Neural crest cell (in vitro differentiated cells): ENCODE measurements around the gene EML1. TPM values are rescaled to one million over a fixed set of nuclear protein-coding genes. Genes with fewer than 3 reads are reported as not detected.

Source experiments
- DNase-seq: peaks from one replicate; pipeline ENCODE4 v3.0.0; 2021; ENCODE audit warnings: low read depth, mixed read lengths, low spot score
- H3K27ac Mint-ChIP-seq: one replicate; pipeline ENCODE4 v1.8.0; 2021; ENCODE audit warnings: mild to moderate bottlenecking, mixed read lengths; ENCODE audit not compliant: unreplicated experiment
- H3K27me3 Mint-ChIP-seq: 2 replicates; pipeline ENCODE4 v1.8.0; 2021; ENCODE audit warnings: low read depth, mild to moderate bottlenecking, mixed read lengths
- H3K36me3 Mint-ChIP-seq: 2 replicates; pipeline ENCODE4 v1.8.0; 2021; ENCODE audit warnings: low read depth, mild to moderate bottlenecking, mixed read lengths
- H3K4me1 Mint-ChIP-seq: 2 replicates; pipeline ENCODE4 v1.8.0; 2021; ENCODE audit warnings: mixed read lengths
- H3K4me3 Mint-ChIP-seq: one replicate; pipeline ENCODE4 v1.8.0; 2021; ENCODE audit warnings: mild to moderate bottlenecking, mixed read lengths
- H3K9me3 Mint-ChIP-seq: 2 replicates; pipeline ENCODE4 v1.8.0; 2021; ENCODE audit warnings: mixed read lengths
- CTCF ChIP-seq: fragments of 200-600 bp; sonication (generic); conservative IDR thresholded peaks from 2 replicates; pipeline ENCODE4 v1.5.0; 2021; ENCODE audit warnings: antibody characterized with exemption, mild to moderate bottlenecking
- total RNA-seq: library from RNA; stranded (reverse); gene quantifications from 2 replicates; pipeline ENCODE4 v1.2.1, GENCODE V29; 2021

Gene EML1
- total RNA-seq, 1 donor from 2014 or later: 40.1 TPM

GRCh38 chr14:99768381-99768780, 24.8 kb upstream of the EML1 start:
- TF ChIP-seq CTCF: no peak
- no peak for DNase-seq
- H3K9me3 Mint-ChIP-seq: no peaks in the 10 kb centered on the region
- no peak overlapping the region for H3K4me3 Mint-ChIP-seq
- no peak overlapping the region for H3K27ac Mint-ChIP-seq
- H3K27me3 Mint-ChIP-seq: no peaks in the 10 kb centered on the region
- peaks cover 22% of the 10 kb centered on the region for H3K4me1 Mint-ChIP-seq
- H3K36me3 Mint-ChIP-seq: no peaks in the 10 kb centered on the region

GRCh38 chr14:99769123-99769522, 24.1 kb upstream of the EML1 start:
- no peak for TF ChIP-seq CTCF
- H3K36me3 Mint-ChIP-seq: no peaks in the 10 kb centered on the region
- no peaks in the 10 kb centered on the region for H3K27me3 Mint-ChIP-seq
- DNase-seq: no peak
- H3K9me3 Mint-ChIP-seq: no peaks in the 10 kb centered on the region
- peaks cover 22% of the 10 kb centered on the region for H3K4me1 Mint-ChIP-seq
- H3K27ac Mint-ChIP-seq: no peak overlapping the region
- H3K4me3 Mint-ChIP-seq: no peak overlapping the region

GRCh38 chr14:99769799-99770198, 23.4 kb upstream of the EML1 start:
- Mint-ChIP-seq H3K27ac (no peak overlapping the region), H3K27me3 (no peaks in the 10 kb centered on the region), H3K4me3 (no peak overlapping the region), H3K36me3 (no peaks in the 10 kb centered on the region), H3K4me1 (peaks cover 28% of the 10 kb centered on the region), H3K9me3 (no peaks in the 10 kb centered on the region)
- TF ChIP-seq CTCF: no peak
- no peak for DNase-seq

GRCh38 chr14:99772371-99773283, 20.6 kb upstream of the EML1 start:
- H3K27me3 Mint-ChIP-seq: peaks cover 2% of the 10 kb centered on the region
- H3K36me3 Mint-ChIP-seq: no peaks in the 10 kb centered on the region
- peaks cover 22% of the 10 kb centered on the region for H3K4me1 Mint-ChIP-seq
- no peak overlapping the region for H3K27ac Mint-ChIP-seq
- no peak for TF ChIP-seq CTCF
- no peak for DNase-seq
- H3K4me3 Mint-ChIP-seq: no peak overlapping the region
- H3K9me3 Mint-ChIP-seq: no peaks in the 10 kb centered on the region

- H3K9me3 Mint-ChIP-seq: peaks cover 3% of the 10 kb centered on the region
- H3K4me3 Mint-ChIP-seq: no peak overlapping the region
- no peak for TF ChIP-seq CTCF
- DNase-seq: no peak
- H3K27ac Mint-ChIP-seq: no peak overlapping the region
- peaks cover 2% of the 10 kb centered on the region for H3K36me3 Mint-ChIP-seq
- peaks cover 22% of the 10 kb centered on the region for H3K4me1 Mint-ChIP-seq
- peaks cover 5% of the 10 kb centered on the region for H3K27me3 Mint-ChIP-seq
Measured at GRCh38 chr14:99773521-99774497, 19.4 kb upstream of the EML1 start.
